Skeletal muscle satellite cell (primary cell): Measurements from ENCODE around the gene GNPTAB.

Experiments
- H3K27me3 ChIP-seq: 2 replicates; pipeline ENCODE4 v1.7.0; 2013; ENCODE audit warnings: low read length; ENCODE audit not compliant: control insufficient read depth, insufficient read depth
- H3K36me3 ChIP-seq: 2 replicates; pipeline ENCODE4 v1.7.0; 2013; ENCODE audit warnings: mild to moderate bottlenecking, control low read depth, low read length; ENCODE audit not compliant: insufficient read depth
- H3K4me1 ChIP-seq: 2 replicates; pipeline ENCODE4 v1.7.0; 2013; ENCODE audit warnings: low read length; ENCODE audit not compliant: control insufficient read depth, insufficient read depth
- H3K4me2 ChIP-seq: 2 replicates; pipeline ENCODE4 v1.7.0; 2013; ENCODE audit warnings: mild to moderate bottlenecking, low read length
- H3K4me3 ChIP-seq: 2 replicates; pipeline ENCODE4 v1.7.0; 2013; ENCODE audit warnings: low read length
- H3K9ac ChIP-seq: 2 replicates; pipeline ENCODE4 v1.7.0; 2013; ENCODE audit warnings: mild to moderate bottlenecking, low read depth, low read length, moderate library complexity
- H3K9me3 ChIP-seq: replicated peaks from 2 replicates; pipeline ENCODE4 v1.7.0; 2013; ENCODE audit warnings: mild to moderate bottlenecking, control low read depth, low read length

Gene GNPTAB

GRCh38 chr12:101847325-101847724 is 16.6 kb upstream of the GNPTAB start:
- no peak overlapping the region for H3K4me3 ChIP-seq
- H3K27me3 ChIP-seq: no peaks in the 10 kb centered on the region
- no peak overlapping the region for H3K4me2 ChIP-seq
- H3K36me3 ChIP-seq: no peaks in the 10 kb centered on the region
- H3K9ac ChIP-seq: no peak overlapping the region
- H3K9me3 ChIP-seq: no peaks in the 10 kb centered on the region
- H3K4me1 ChIP-seq: no peaks in the 10 kb centered on the region

- Histone ChIP-seq H3K4me2 (no peak overlapping the region), H3K9me3 (no peaks in the 10 kb centered on the region), H3K36me3 (no peaks in the 10 kb centered on the region), H3K4me3 (no peak overlapping the region), H3K9ac (no peak overlapping the region), H3K4me1 (no peaks in the 10 kb centered on the region), H3K27me3 (no peaks in the 10 kb centered on the region)
Measured at GRCh38 chr12:101845137-101845711, 14.5 kb upstream of the GNPTAB start.

DNA sequence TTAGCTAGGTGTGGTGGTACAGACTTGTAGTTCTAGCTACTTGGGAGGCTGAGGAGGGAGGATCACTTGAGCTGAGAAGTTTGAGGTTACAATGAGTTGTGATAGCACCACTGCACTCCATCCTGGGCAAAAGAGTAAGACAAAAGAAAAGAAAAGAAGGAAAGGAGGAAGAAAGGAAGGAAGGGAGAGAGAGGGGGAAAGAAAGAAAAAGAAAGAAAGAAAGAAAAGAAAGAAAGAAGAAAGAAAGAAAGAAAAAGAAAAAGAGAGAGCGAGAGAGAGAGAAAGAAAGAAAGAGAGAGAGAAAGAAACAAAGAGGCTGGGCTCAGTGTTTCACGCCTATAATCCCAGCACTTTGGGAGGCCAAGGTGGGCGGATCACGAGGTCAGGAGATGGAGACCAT is 10.3 kb upstream of the GNPTAB start:
- Histone ChIP-seq H3K9me3 (no peaks in the 10 kb centered on the region), H3K4me2 (no peak overlapping the region), H3K36me3 (no peaks in the 10 kb centered on the region), H3K4me3 (no peak overlapping the region), H3K27me3 (no peaks in the 10 kb centered on the region), H3K4me1 (no peaks in the 10 kb centered on the region), H3K9ac (no peak overlapping the region)

DNA sequence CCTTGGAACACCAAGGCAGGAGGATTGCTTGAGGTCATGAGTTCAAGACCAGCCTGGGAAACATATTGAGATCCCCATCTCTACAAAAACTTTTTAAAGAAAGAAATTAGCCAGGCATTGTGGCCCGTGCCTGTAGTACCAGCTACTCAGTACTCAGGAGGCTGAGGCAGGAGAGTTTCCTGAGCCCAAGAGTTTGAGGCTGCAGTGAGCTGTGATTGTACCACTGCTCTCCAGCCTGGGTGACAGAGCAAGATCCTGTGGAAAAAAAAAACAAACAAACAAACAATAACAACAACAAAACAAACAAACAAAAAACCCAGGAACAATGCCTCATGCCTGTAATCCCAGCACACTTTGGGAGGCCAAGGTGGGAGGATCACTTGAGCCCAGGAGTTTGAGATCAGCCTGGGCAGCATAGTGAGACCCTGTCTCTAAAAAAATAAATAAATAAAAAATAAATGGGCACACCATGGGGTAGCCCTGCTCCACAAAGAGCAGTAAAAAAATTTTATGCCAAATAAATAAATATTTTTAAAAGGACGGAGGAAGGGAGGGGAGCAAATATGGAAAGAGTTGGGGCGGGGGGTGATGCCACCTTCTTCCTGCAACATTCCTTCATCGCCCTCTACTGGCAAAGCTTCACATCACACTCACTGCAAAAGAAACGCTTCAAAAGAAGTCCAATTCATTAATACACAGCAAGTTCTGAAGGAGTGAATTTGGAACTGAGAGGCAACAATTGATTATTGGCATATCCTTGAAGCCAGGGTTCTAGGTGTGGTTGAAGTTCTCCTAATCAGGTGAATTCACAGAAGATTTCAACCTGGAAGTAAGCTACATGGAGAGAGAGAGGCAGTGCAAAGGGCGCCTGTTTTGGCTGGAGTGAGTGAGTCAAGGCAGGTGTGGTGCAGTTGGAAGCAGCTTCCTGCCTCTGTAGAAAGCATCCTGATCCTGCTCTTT is 8.8 kb upstream of the GNPTAB start:
- Histone ChIP-seq H3K9me3 (no peaks in the 10 kb centered on the region), H3K27me3 (no peaks in the 10 kb centered on the region), H3K4me3 (no peak overlapping the region), H3K9ac (no peak overlapping the region), H3K4me2 (no peak overlapping the region), H3K36me3 (no peaks in the 10 kb centered on the region), H3K4me1 (no peaks in the 10 kb centered on the region)

DNA sequence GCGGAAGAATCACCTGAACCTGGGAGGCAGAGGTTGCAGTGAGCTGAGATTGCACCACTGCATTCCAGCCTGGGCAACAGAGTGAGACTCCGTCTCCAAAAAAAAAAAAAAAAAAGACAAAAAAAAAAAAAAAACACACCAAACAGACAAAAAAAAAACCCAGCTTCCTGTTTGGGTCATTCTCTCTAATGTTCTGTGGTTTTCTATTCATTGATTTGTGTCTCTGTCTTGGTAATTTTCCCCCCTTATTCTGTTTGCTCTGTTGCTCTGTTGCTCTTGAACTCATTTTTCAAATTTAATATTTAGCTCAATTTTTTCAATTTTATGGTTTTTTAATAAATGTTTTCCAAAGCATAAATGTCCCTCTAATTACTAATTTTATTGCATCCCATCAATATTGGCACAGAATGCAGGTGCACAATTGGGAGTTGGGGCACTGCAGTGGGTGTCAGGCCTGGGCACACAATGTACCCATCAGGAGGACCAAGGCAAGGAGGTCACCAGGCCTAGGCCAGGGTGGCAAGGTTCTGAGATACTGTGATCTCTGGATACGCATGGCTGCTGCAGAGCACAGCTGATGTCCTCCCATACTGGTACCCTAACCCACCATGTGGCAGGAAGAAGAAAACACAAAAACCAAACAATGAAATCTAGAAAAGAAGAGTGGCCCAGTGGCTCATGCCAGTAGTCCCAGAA is 8.0 kb upstream of the GNPTAB start:
- no peak overlapping the region for H3K4me3 ChIP-seq
- H3K9me3 ChIP-seq: no peaks in the 10 kb centered on the region
- no peaks in the 10 kb centered on the region for H3K4me1 ChIP-seq
- H3K9ac ChIP-seq: no peak overlapping the region
- no peaks in the 10 kb centered on the region for H3K36me3 ChIP-seq
- no peaks in the 10 kb centered on the region for H3K27me3 ChIP-seq
- H3K4me2 ChIP-seq: no peak overlapping the region

GRCh38 chr12:101832030-101832429 is 1.3 kb upstream of the GNPTAB start:
- no peaks in the 10 kb centered on the region for H3K27me3 ChIP-seq
- H3K36me3 ChIP-seq: no peaks in the 10 kb centered on the region
- H3K4me2 ChIP-seq: no peak overlapping the region
- H3K4me3 ChIP-seq: no peak overlapping the region
- H3K4me1 ChIP-seq: peaks cover 9% of the 10 kb centered on the region
- no peak overlapping the region for H3K9ac ChIP-seq
- H3K9me3 ChIP-seq: no peaks in the 10 kb centered on the region

DNA sequence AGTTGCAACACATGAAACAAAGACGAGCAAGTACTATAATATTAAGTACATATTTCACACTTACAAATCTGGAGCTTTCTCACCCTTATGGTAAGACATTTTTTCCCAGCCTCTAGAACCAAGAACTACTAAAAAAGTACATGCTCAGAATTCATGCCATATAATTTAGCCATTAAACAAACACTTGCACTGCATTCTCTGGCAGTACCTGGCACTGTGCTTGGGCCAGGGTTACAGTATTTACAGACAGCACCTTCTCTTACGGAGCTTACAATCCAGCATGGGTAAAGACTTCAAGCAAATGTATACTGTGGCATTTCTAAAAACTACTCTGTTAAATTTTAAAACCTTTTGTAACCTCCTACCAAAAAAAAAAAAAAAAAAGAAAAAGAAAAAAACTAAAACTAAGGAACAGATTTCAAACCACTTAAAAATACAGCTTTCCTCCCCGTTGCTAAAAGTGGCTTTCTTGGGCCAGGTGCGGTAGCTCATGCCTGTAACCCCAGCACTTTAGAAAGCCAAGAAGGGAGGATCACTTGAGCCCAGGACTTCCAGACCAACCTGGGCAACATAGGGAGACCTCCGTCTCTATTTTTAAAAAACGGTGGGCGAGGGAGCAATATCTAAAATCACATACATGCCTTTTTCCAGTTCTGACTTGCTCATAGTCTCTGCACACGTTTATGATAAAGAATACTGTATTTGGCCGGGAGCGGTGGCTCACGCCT is 956 bp downstream of the GNPTAB start:
- Histone ChIP-seq H3K36me3 (no peaks in the 10 kb centered on the region), H3K27me3 (no peaks in the 10 kb centered on the region), H3K9ac (peak overlapping the region; percentile 94), H3K9me3 (no peaks in the 10 kb centered on the region), H3K4me3 (peak overlapping the region; percentile 99), H3K4me2 (peak overlapping the region; percentile 89), H3K4me1 (peaks cover 9% of the 10 kb centered on the region)

DNA sequence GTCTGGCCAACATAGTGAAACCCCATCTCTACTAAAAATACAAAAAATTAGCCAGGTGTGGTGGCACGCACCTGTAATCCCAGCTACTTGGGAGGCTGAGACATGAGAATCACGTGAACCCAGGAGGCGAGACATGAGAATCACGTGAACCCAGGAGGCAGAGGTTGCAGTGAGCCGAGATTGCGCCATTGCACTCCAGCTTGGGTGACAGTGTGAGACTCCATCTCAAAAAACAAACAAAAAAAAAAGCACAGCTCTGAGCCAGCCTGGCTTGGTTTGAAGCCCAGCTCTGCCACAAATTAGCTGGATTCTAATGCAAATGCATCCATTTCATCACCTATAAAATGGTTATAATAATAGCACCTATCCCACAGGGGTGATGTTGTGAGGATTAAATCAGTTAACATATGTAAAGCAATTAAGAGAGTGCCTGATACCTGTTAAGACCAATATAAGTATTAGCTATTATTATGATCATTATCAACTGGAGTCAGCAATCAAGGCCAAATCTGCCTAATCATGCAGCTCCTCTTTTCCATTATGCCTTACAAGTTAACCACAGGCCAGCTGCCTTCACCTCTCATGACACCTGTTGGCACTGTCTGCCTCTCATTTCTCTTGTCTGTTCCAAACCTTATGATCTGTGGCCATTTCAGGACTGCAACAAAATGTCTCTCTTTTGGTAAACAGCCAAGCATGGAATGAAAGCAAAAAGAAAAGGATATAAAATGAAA is 2.1 kb downstream of the GNPTAB start:
- Histone ChIP-seq H3K36me3 (no peaks in the 10 kb centered on the region), H3K4me3 (no peak overlapping the region), H3K9ac (no peak overlapping the region), H3K9me3 (no peaks in the 10 kb centered on the region), H3K4me1 (peaks cover 12% of the 10 kb centered on the region), H3K27me3 (no peaks in the 10 kb centered on the region), H3K4me2 (no peak overlapping the region)

GRCh38 chr12:101826766-101827368 is 3.9 kb downstream of the GNPTAB start:
- Histone ChIP-seq H3K4me3 (no peak overlapping the region), H3K9ac (no peak overlapping the region), H3K9me3 (no peaks in the 10 kb centered on the region), H3K27me3 (no peaks in the 10 kb centered on the region), H3K4me1 (peaks cover 13% of the 10 kb centered on the region), H3K36me3 (no peaks in the 10 kb centered on the region), H3K4me2 (no peak overlapping the region)

DNA sequence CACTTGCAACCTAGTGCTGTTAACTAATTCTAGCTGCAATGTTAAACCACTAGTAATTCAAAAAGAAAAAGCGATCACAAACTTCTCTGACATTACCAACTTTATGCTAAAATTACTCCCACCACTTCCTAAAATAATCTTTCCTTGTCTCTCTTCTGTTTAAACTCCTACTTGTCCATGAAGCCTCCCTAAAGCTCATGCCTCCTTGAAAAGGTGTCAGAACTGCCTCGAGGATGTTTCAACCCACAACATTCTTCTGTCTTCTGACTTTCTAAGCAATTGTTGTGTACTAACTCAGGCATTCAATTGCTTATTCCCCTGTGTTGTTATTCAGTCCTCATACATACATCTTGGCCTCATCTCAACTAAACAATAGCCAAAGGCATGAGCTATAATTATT is 5.9 kb downstream of the GNPTAB start:
- no peak overlapping the region for H3K9ac ChIP-seq
- H3K9me3 ChIP-seq: no peaks in the 10 kb centered on the region
- no peaks in the 10 kb centered on the region for H3K36me3 ChIP-seq
- no peaks in the 10 kb centered on the region for H3K27me3 ChIP-seq
- H3K4me1 ChIP-seq: peaks cover 8% of the 10 kb centered on the region
- no peak overlapping the region for H3K4me3 ChIP-seq
- no peak overlapping the region for H3K4me2 ChIP-seq
